Breast epithelium (tissue), 3 donors: ENCODE results near the gene CSRP2.

ENCODE experiments used
- CTCF ChIP-seq, 3 donors: fragments of 450-650 bp; IDR thresholded peaks; one replicate each; pipeline ENCODE4 v1.5.1; 2016 to 2017; ENCODE audit warnings: antibody characterized with exemption in 3 of 3, mild to moderate bottlenecking in 3 of 3, moderate library complexity in 3 of 3
- POLR2A ChIP-seq: fragments of 450-650 bp; IDR thresholded peaks from one replicate; pipeline ENCODE4 v1.6.1; 2016; ENCODE audit warnings: antibody characterized with exemption, mild to moderate bottlenecking, moderate library complexity
- POLR2AphosphoS5 ChIP-seq, 3 donors: sonication (generic); formaldehyde crosslinking; IDR thresholded peaks; one replicate each; pipeline ENCODE4 v1.6.1; 2017; ENCODE audit warnings: antibody characterized with exemption in 3 of 3

GRCh38 chr12:76820888-76821482 lies 57.8 kb downstream of the CSRP2 start:
- peak in 2 of 3 donors; percentile 27 to 29 for TF ChIP-seq CTCF (IDR thresholded peaks at IDR 0.05)
- no peak for TF ChIP-seq POLR2A
- TF ChIP-seq POLR2AphosphoS5 (IDR thresholded peaks at IDR 0.05), result no peak
